IMR-90 (cell line): ENCODE measurements around the gene ATG10. TPM values are rescaled to one million over a fixed set of nuclear protein-coding genes. Genes with fewer than 3 reads are reported as not detected.

Experiments
- ATAC-seq: fragments of 200-7000 bp; cut with Tn5 transposase; 2 replicates; pipeline ENCODE4 v1.9.1; 2020; ENCODE audit warnings: low read depth, mild to moderate bottlenecking, moderate library complexity
- BruUV-seq: library from RNA; stranded (reverse); fragments of 400-500 nt; replicated peaks from 2 replicates; lab custom pipeline; 2021; lab: Mats Ljungman, UMichigan
- CTCF ChIA-PET: fragments of 300-600 bp; formaldehyde crosslinking; extraction: SDS; loops from one replicate; lab custom pipeline; 2021; ENCODE audit warnings: antibody characterized with exemption; lab: Yijun Ruan, JAX
- POLR2A ChIA-PET: fragments of 300-600 bp; sonication (Branson Sonifier 250); formaldehyde crosslinking; loops from one replicate; lab custom pipeline; 2022; ENCODE audit warnings: antibody characterized with exemption; ENCODE audit not compliant: unreplicated experiment; lab: Charles Lee
- DNase-seq: peaks from one replicate; pipeline ENCODE4 v3.0.0; 2013
- H2AFZ ChIP-seq: replicated peaks from 2 replicates; pipeline ENCODE3; 2013; ENCODE audit warnings: low read length, mild to moderate bottlenecking; ENCODE audit not compliant: poor library complexity
- H2AK5ac ChIP-seq: 2 replicates; pipeline ENCODE4 v1.6.1; 2013; ENCODE audit warnings: low read depth, low read length, inconsistent platforms
- H2AK9ac ChIP-seq: replicated peaks from 2 replicates; pipeline ENCODE3; 2013; ENCODE audit warnings: mild to moderate bottlenecking, low read depth, low read length, moderate library complexity; ENCODE audit not compliant: poor library complexity
- H2BK120ac ChIP-seq: 2 replicates; pipeline ENCODE4 v1.6.1; 2013; ENCODE audit warnings: low read depth, low read length, inconsistent platforms
- H2BK15ac ChIP-seq: 3 replicates; pipeline ENCODE4 v1.6.1; 2013; ENCODE audit warnings: low read depth, low read length, inconsistent platforms
- H2BK20ac ChIP-seq: 2 replicates; pipeline ENCODE4 v1.6.1; 2013; ENCODE audit warnings: low read depth, mild to moderate bottlenecking, inconsistent platforms, low read length, moderate library complexity
- H2BK5ac ChIP-seq: 2 replicates; pipeline ENCODE4 v1.6.1; 2013; ENCODE audit warnings: mild to moderate bottlenecking, low read depth, low read length, inconsistent platforms; ENCODE audit not compliant: poor library complexity, severe bottlenecking
- H3K14ac ChIP-seq: replicated peaks from 2 replicates; pipeline ENCODE4 v1.6.1; 2013; ENCODE audit warnings: low read depth, low read length, inconsistent platforms
- H3K18ac ChIP-seq: 2 replicates; pipeline ENCODE4 v1.6.1; 2013; ENCODE audit warnings: low read depth, low read length, control low read depth
- H3K23ac ChIP-seq: 2 replicates; pipeline ENCODE4 v1.6.1; 2013; ENCODE audit warnings: low read depth, low read length, inconsistent platforms
- H3K27ac ChIP-seq: 2 replicates; pipeline ENCODE4 v1.5.1; 2013; ENCODE audit warnings: mild to moderate bottlenecking, control low read depth, low read length; ENCODE audit not compliant: insufficient read depth
- H3K27me3 ChIP-seq: 2 replicates; pipeline ENCODE4 v1.6.1; 2013; ENCODE audit warnings: low read length; ENCODE audit not compliant: control insufficient read depth, insufficient read depth
- H3K36me3 ChIP-seq: 2 replicates; pipeline ENCODE4 v1.6.1; 2013; ENCODE audit warnings: low read length, mixed read lengths; ENCODE audit not compliant: control insufficient read depth, insufficient read depth
- H3K4ac ChIP-seq: 2 replicates; pipeline ENCODE4 v1.6.1; 2013; ENCODE audit warnings: low read depth, low read length, inconsistent platforms
- H3K4me1 ChIP-seq: 2 replicates; pipeline ENCODE4 v1.6.1; 2013; ENCODE audit warnings: low read length, mixed read lengths; ENCODE audit not compliant: control insufficient read depth, insufficient read depth
- H3K4me2 ChIP-seq: 2 replicates; pipeline ENCODE4 v1.6.1; 2013; ENCODE audit warnings: low read depth, mild to moderate bottlenecking, control low read depth, low read length, moderate library complexity
- H3K4me3 ChIP-seq: 2 replicates; pipeline ENCODE4 v1.5.1; 2013; ENCODE audit warnings: low read depth, mild to moderate bottlenecking, control low read depth, low read length, moderate library complexity; ENCODE audit not compliant: insufficient read depth
- H3K56ac ChIP-seq: 2 replicates; pipeline ENCODE4 v1.6.1; 2013; ENCODE audit warnings: low read length, inconsistent platforms; ENCODE audit not compliant: insufficient read depth; ENCODE audit errors: extremely low read depth
- H3K79me1 ChIP-seq, 2 experiments: 2 replicates each; pipeline ENCODE4 v1.6.1; 2013; ENCODE audit warnings: low read length in 2 of 2, inconsistent platforms in 1 of 2, low read depth in 1 of 2
- H3K9ac ChIP-seq: 2 replicates; pipeline ENCODE4 v1.6.1; 2013; ENCODE audit warnings: low read depth, low read length, control low read depth
- H3K9me1 ChIP-seq: 2 replicates; pipeline ENCODE4 v1.6.1; 2013; ENCODE audit warnings: low read length, inconsistent platforms; ENCODE audit not compliant: insufficient read depth
- H3K9me3 ChIP-seq: 2 replicates; pipeline ENCODE4 v1.6.1; 2013; ENCODE audit warnings: low read length; ENCODE audit not compliant: control insufficient read depth, insufficient read depth
- H4K20me1 ChIP-seq: 2 replicates; pipeline ENCODE4 v1.6.1; 2013; ENCODE audit warnings: low read length, inconsistent platforms; ENCODE audit not compliant: insufficient read depth
- H4K5ac ChIP-seq: 2 replicates; pipeline ENCODE4 v1.6.1; 2013; ENCODE audit warnings: mild to moderate bottlenecking, low read depth, low read length, control low read depth
- H4K8ac ChIP-seq, 2 experiments: 2 replicates each; pipeline ENCODE4 v1.6.1; 2013; ENCODE audit warnings: low read depth in 2 of 2, low read length in 2 of 2, control low read depth in 1 of 2, inconsistent platforms in 1 of 2
- H4K91ac ChIP-seq: 2 replicates; pipeline ENCODE4 v1.6.1; 2013; ENCODE audit warnings: low read depth, low read length, inconsistent platforms; ENCODE audit not compliant: insufficient read depth
- FOS ChIP-seq: fragments of 150-350 bp; IDR thresholded peaks from 2 replicates; pipeline ENCODE4 v1.6.1; 2016; ENCODE audit warnings: low read depth, low read length
- NFE2L2 ChIP-seq: fragments of 150-350 bp; IDR thresholded peaks from 2 replicates; pipeline ENCODE4 v1.6.1; 2016; ENCODE audit warnings: low read depth, mild to moderate bottlenecking, low read length
- RAD21 ChIP-seq: IDR thresholded peaks from 2 replicates; pipeline ENCODE4 v1.6.1; 2012; ENCODE audit warnings: low read length, improper control_type of control experiment
- USF2 ChIP-seq: fragments of 150-350 bp; IDR thresholded peaks from 2 replicates; pipeline ENCODE4 v1.6.1; 2017; ENCODE audit warnings: mild to moderate bottlenecking, antibody characterized with exemption, low read length, low read depth
- WGBS, 2 experiments: methylation state at CpG; one replicate each; pipeline versions ENCODE4 v1.1.5 to v1.1.7; 2013; ENCODE audit warnings: missing lambda C conversion rate in 2 of 2; ENCODE audit not compliant: insufficient read length in 1 of 2; ENCODE audit errors: extremely low coverage in 2 of 2; 5-methylcytosine and 5-hydroxymethylcytosine counted together
- dilution Hi-C: fragments of 300-500 bp; cut with HindIII; formaldehyde crosslinking; loops from one replicate; pipeline ENCODE4 v1.14.3; 2018; ENCODE audit warnings: low sequenced_read_pairs; ENCODE audit not compliant: unreplicated experiment
- in situ Hi-C: fragments of 300-500 bp; cut with MboI; formaldehyde crosslinking; loops from 3 replicates; pipeline ENCODE4 v1.14.3; 2019; ENCODE audit warnings: low sequenced_read_pairs, inconsistent platforms, mixed read lengths
- intact Hi-C: fragments of 100-400 bp; cut with micrococcal nuclease; formaldehyde crosslinking; loops from 2 replicates; pipeline ENCODE4 v1.10.0; 2022
- polyA plus RNA-seq, 3 experiments: library from polyadenylated mRNA; depleted of rRNA; stranded (reverse); fragments of >200 nt; gene quantifications; 2 replicates each; pipeline ENCODE4 v1.2.3, GENCODE V29; 2012; ENCODE audit warnings: low replicate concordance in 1 of 3
- total RNA-seq: library from RNA; depleted of rRNA; stranded (reverse); fragments of >200 nt; gene quantifications from 2 replicates; pipeline ENCODE4 v1.2.3, GENCODE V29; 2012

The ATG10 gene
- total and polyA plus RNA-seq, 2 of the 4 experiments (the other 2 are of a cell fraction): 3.4 to 8.1 TPM

GRCh38 chr5:81994679-81995078 lies 22.9 kb downstream of the ATG10 start:
- no peak overlapping the region for H4K8ac ChIP-seq
- WGBS, 2 experiments: 100% methylated on average over 1 of the region's 1 CpG; no CpG with 5 or more reads in 1 of the 2 experiments
- DNase-seq: peak; percentile 17
- TF ChIP-seq FOS (no peak), RAD21 (no peak), USF2 (no peak), NFE2L2 (no peak)
- H3K9me3 ChIP-seq: no peaks in the 10 kb centered on the region
- H2BK120ac ChIP-seq: no peak overlapping the region
- no peak overlapping the region for H3K23ac ChIP-seq
- ATAC-seq: no peak
- no peak overlapping the region for H3K56ac ChIP-seq
- CTCF ChIA-PET: interaction anchor here (0.6 kb wide), 1 partner anchor 78 kb away, joined by 3 read pairs; no protein-coding TSS in a partner anchor
- dilution Hi-C loops (no loop called here), intact Hi-C loops (no loop called here), in situ Hi-C loops (no loop called here)
- no peak overlapping the region for H2AK5ac ChIP-seq
- no peak overlapping the region for H3K27ac ChIP-seq
- no peak overlapping the region for H4K5ac ChIP-seq
- no peak overlapping the region for H2BK5ac ChIP-seq
- no peak overlapping the region for H3K9ac ChIP-seq
- H4K20me1 ChIP-seq: no peaks in the 10 kb centered on the region
- no peak overlapping the region for H4K91ac ChIP-seq
- no peak overlapping the region for H2AFZ ChIP-seq
- POLR2A ChIA-PET: no interaction called here
- H3K36me3 ChIP-seq: peaks cover 7% of the 10 kb centered on the region; the same call in 1 of the 2 replicates
- H2BK15ac ChIP-seq: no peak overlapping the region
- peaks cover 2% of the 10 kb centered on the region; the same call in 1 of the 2 replicates for H3K9me1 ChIP-seq
- no peaks in the 10 kb centered on the region for H3K4me1 ChIP-seq
- no peak overlapping the region for H2BK20ac ChIP-seq
- H3K79me1 ChIP-seq: no peaks in the 10 kb centered on the region; a peak in 2 of 4 replicates
- H2AK9ac ChIP-seq: no peak overlapping the region
- no peak overlapping the region for H3K18ac ChIP-seq
- BruUV-seq: no TSS peak
- H3K4me3 ChIP-seq: no peak overlapping the region
- H3K14ac ChIP-seq: no peak overlapping the region
- no peak overlapping the region for H3K4me2 ChIP-seq
- H3K4ac ChIP-seq: no peak overlapping the region
- H3K27me3 ChIP-seq: no peaks in the 10 kb centered on the region
